Lung microvascular endothelial cell (primary cell): Measurements from ENCODE around the gene GNB1. TPM values are rescaled to one million over a fixed set of nuclear protein-coding genes. Genes with fewer than 3 reads are reported as not detected.

Source experiments
- DNase-seq, 2 donors: peaks; one replicate each; pipeline versions ENCODE4 v3.0.0 to v3.0.0-alpha.2; 2010; ENCODE audit warnings: low read depth in 2 of 2
- total RNA-seq: library from RNA; depleted of rRNA; stranded (reverse); fragments of >200 nt; gene quantifications from 2 replicates; pipeline ENCODE4 v1.2.1, GENCODE V29; 2014

Gene GNB1
- total RNA-seq, 1 donor from 2014 or later, result 93.5 TPM

DNA sequence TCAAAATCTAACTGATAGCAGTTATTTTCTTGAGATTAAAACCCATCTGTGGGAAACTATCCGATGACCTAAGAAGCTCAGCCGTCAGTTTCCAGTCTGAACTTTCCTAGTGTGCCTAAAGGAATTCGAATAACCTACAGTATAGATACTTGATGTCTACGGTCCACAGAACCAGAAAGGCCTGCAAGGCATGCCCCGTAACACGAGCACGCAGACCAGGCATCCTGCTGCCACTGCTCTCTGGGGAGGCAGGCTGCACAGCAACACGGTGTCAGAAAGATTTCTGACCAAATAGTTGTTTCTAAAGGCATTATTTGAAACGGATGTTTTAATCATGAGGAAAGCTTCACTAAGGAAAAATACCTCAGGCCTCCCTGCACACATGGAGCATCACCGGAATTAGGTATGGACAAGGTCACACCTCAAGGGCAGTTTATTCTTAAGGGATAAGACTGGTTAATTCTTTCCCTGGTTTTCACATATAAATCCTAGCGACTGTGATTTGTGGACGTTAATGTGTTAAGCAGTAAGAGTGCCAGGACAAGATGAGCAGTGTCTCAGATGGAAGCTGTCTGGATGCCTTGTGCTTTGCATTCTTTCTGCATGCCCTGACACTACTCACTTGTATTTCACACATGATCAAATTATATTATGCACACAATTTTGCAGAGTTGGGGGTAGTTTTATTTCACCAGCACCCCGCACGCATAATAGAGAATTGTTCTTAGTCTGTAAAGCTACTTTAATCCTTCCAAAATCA lies 63.6 kb downstream of the GNB1 start:
- DNase-seq, result no peak

DNA sequence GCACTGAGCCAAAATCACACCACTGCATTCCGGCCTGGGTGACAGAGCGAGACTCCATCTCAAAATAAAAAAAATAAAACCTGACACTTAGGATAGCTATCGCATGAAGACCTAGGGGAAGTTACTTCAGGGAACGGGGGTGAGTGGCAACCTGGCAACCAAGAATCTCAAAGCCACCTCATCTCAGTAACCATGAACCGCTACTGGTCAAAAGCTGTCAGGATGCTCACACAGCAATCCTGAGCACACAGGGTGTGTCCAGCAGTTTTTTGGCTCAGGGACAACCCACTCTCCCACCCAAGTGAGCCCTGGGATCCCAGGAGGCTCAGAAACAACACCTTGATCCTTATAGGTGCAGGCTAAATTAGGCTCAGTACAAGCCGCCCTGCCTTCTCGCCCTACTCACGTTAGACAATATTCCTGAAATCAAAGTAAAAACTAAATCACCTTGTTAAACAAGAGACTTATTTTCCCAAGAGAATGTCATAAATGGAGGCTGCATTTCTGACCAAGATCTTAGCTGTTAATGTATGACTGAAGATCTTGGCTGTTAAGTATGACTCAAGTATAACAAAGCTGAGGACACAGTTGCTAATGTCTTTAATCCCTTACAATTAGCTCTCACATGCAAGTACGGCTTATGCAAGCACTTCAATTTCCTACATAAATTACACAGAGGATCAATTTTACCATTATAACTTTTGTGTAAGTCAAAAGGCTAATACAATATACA lies 64.4 kb downstream of the GNB1 start:
- no peak for DNase-seq

DNA sequence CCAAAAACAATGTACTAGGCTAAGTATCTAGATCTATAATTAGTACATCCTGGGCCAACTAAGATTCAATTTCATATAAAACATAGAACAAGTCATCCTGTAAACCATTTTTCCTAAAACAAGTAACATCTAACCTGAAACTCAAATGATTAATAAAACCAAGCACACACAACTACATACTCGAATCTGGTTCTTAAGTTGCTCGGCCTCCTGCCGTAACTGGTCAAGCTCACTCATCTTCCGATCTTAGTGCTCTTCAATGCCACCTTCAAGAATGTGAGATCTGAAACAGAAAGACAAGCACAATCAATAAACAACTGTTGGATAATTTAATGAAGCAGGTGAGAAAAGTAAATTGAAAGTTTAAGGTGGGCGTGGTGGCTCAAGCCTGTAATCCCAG lies 65.7 kb downstream of the GNB1 start:
- DNase-seq, result no peak

DNA sequence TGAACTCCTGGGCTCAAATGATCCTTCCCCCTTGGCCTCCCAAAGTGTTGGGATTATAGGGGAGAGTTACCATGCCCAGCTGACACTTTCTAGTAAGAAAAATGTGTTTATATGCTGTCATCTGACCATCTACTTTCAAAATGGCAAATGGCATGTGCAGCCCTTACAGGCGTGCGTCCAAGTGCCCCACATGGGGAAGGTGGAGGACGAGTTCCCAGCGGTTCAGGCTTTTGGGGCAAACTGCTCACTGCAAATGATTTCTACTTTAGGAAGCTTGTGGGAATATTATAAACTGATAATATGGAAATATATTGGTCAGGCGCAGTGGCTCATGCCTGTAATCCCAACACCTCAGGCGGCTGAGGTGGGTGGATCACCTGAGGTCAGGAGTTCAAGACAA lies 71.1 kb downstream of the GNB1 start:
- no peak for DNase-seq

DNA sequence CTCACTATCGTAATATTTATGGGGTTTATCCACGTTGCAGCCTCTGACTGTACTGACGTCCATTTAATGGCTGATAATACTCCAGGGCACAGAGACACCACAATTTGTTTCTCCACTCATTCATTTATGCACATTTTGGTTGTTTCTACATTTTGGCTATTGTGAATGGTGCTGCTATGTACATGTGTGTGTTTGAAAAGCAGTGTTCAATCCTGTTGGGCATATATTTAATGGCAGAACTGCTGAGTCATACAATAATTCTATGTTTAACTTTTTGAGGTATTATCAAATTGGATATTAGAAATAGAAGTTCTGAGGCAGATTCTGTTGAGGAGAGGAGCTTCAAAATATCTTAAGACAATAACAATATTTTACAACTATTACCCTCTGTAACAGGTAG lies 73.7 kb downstream of the GNB1 start:
- no peak for DNase-seq

DNA sequence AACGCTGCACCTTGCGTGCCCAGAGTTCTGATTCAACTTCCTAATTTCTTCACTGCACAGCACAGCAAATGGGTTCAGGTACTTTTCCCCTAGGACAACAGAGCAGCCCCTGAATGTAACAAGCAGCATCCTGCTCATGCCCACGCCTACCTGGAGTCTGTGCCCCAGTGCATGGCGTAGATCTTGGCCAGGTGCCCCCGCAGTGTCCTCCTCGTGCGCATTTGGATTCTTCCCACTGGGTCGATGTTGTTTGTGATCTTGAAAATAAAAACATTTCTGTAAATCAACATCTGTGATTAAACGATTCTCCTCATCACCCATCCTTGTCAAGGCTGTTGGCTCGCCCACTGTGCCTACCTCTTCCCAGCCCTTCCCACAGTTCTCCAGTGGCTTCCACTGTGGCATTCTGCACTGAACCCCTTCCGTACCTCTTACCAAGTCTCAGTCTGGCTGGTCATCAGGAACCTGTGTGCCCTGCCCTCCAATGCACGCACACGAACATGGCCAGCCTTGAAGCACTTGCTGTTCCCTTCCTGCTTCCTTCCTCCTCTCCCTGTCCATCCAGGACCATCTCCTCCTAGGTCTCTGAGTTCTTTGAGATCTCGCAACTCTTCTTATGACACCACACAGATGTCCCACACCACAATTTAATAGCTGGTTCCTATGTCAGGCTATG lies 75.1 kb downstream of the GNB1 start:
- no peak for DNase-seq

DNA sequence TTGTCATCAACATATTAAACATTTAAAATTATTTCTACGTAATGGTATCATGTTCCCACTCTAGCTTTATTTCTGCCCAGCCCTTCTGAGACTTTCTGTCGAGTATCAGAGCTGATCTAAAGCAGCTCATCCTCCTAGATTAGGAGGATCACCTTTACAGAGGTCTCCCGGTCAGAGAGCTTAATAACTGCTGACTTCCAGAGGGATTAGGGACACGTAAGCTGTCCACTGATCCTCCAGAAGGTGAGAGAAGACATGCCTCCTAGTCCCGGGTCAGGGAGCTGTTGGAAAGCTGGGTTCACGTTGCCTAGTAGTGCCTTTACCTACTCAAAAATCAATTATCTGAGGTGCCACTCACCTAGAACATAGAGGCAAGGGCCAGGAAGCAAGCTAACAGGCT lies 81.4 kb downstream of the GNB1 start:
- DNase-seq, result no peak

DNA sequence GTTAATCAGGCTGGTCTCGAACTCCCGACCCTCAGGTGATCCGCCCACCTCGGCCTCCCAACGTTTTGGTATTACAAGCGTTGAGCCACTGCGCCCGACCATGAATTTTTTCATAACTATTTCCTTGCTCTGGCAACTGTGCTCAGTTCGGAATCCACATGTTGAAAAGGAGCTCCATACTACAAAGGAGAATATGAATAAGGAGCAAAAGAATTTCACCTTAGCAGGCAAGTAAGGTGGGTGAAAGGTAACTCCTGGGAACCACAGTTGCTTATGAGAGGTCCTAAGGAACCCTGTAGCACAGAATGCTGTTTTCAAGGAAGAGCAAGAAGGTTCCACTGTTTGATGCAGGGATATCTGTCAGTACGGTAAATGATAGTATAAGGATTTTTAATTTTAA lies 82.7 kb downstream of the GNB1 start:
- DNase-seq, result no peak

DNA sequence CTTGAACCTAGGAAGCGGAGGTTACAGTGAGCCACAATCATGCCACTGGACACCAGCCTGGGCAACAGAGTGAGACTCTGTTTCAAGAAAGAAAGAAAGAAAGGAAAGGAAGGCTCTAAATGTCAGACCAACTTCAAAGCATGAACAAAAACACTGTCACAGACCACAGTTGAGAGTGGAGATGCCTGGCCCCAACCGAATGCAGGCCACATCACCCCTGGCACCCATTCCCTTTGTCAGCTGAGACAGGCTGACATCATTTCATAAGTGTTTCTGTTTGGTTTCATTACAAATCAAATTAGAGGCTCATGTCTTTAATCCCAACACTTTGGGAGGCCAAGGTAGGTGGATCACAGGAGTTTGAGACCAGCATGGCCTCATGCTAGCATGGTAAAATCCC lies 84.0 kb downstream of the GNB1 start:
- no peak for DNase-seq

DNA sequence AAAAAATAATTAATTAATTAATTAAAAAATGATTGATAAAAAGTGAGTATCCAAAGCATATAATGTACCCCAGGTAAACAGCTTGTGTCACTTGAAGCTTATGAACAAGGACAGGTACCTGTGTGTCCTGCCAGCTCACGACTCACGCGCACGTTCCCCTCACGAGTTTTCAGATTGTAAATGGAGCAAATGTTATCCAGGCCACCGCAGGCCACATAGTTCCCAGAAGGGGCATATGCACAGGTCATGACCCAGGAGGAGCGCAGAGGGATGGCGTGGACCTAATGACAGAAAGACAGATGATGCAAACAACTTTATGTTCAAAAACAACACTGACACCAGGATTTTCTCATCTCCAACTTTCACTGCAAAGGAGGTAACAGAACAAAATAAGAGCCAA lies 86.6 kb downstream of the GNB1 start:
- no peak for DNase-seq

DNA sequence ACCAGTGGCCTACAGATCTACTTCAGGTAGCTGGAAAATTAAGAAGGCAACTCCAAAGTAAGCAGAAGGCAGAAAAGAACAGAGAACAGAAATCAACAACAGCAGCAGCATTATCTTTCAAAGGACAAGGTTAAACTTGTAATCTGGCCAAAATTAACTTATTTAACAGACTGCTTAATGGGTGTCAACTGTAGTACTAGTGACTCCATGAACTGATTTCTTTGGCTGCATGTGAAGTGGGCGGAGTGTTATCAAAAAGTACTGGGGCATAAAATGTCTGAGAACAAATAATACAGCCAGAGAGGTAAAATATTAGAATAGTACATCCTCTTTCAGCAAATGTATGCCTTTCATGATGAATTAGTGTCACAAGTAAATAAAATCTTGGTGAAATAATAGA lies 88.0 kb downstream of the GNB1 start:
- no peak for DNase-seq

DNA sequence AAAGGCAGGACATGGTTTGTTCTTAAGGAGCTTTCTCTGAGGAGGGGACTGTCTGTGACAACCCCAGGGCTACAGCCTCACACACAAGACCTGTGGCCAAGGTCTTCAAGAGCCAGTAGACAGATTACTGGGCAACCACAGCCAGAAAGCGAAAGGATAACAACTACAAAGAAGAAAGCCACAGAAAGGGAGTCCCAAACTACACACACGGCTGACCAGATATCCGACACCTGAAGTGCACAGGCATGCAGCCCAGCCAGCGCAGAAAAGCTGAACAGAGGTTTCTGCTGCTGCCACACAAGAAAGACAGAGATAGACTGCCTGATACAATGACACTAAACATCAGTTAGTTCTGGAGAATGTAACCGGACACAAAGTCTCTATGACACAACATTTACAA lies 91.2 kb downstream of the GNB1 start:
- no peak for DNase-seq

DNA sequence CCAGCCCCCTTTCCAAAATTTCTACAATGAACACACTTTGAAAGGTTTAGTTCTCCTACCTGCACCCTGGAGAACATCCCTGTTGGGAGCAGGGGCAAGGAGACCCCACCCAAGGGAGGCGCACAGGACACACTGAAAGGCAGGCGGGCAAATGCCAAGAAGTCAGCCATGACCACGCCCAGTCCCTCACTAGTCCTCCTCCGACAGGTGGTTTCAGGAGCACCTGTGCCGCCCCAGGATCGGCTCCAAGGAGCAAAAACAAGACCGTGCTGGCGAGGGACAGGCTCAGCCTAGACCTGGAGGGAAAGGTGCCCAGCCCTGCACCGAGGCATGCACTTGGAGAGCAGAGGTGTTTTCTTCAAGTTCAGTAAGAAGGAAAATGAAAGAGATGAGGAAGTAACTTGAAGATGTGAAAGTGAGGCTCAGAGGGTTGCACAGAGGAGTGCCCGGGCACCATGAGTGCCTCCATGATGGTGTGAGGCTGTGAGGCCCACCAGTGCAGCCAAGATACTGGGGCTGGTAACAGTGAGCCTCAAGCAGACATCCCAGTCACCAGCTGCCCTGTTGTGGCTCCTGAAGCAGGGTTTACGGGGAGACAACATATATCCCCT lies 93.1 kb downstream of the GNB1 start:
- no peak for DNase-seq

DNA sequence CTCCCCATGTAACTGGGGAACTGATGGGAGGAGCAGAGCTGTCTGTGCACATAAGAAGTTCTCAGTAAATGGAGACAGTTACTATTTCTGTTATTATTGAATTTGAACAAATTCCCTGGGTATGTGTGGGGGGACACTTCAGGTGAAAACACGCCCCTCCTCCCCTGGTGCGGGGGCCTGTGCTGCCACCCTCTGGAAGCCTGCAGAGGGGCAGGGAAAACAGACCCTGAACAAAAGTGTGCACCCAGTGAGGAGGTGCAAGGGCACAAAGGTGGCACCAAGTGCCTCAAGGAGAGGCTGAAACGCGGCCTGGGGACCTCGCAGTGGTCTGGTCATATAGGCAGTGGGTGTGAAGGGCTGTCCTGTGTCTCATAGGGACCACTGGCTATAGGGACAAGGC lies 94.4 kb downstream of the GNB1 start:
- no peak for DNase-seq

DNA sequence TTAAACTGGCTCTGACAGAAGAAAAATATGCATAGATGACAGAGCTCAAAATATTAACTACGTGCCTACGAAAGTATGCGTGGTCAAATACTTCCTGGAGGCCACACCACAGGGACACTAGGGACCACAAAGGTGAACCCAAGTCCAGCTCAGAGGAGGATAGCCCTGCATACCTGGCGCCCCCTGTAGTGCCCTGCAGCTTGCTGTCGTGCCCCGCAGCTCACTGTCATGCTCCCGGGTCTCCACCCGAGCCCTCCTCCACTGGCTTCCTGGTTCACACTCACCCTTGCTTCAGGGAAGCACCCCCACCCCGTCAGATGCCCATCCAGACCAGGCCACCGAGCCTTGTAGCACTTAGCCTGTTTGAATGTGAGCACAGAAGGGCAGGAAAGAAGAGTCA lies 95.9 kb downstream of the GNB1 start:
- no peak for DNase-seq

DNA sequence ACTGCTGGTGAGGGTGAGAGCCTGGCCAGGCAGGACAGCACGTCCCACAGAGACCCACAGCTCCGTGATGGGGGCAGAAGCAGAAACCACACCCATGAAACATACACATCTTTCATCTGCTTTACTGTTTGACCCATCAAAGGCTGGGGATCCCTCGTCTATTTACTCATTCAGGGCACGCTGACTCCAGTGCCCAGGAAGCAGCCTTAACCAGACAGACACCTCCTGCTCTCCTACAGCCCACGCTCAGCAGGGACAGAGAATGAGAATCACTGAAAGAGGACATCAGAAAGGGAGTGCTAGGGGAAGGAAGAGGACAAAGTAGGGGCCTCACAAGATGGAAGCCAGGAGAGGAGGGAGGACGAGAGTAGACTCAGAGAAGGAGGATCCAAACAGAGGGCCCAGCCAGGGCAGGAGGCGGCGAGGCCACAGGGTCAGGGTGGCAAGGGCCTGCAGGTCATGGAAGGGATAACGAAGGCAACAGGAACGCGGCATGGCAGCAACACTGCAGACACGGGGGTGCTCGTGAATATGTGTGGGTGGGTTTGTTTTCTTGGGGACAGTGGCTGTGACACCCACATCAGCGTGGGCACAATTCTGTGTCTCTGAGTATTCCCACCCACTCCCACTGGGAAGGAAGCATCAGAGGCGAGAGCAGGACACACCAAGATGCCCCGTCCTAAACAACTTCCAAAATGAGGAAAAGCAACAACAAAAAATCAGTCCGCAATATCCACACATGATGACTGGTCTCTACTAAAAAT lies 97.2 kb downstream of the GNB1 start:
- no peak for DNase-seq

DNA sequence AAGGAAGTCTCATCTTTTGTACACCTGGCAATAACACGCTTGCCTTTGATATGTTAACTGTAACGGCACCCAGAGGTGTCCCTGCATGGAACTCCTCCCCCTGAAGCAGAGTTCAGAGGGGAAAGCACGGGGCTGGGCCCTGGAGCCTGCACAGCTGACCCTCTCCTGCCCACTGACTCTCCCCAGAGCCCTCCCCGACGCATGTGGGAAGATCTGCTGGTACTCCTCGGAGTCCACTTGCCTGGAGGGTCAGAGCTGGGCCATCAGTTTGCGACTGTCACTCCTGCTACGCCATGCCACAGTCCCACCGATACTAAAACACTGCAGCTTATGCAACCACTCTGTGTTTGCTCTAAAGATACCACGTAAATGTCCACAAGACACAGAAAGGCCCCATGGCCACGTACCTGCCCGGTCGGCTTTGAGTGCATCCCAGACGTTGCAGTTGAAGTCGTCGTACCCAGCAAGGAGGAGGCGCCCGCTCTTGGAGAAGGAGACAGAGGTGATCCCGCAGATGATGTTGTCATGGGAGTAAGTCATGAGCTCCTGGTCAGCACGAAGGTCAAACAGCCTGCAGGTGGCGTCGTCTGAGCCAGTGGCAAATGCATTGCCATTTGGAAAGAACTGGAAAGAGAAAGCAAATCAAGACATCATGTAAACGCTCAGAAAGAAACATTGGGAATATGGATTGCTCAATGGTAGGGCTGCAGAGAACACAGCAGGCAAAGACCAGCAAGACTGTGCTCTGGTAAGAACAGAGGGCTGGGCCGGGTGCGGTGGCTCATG lies 102.0 kb downstream of the GNB1 start:
- peak; percentile 45 to 72 for DNase-seq

DNA sequence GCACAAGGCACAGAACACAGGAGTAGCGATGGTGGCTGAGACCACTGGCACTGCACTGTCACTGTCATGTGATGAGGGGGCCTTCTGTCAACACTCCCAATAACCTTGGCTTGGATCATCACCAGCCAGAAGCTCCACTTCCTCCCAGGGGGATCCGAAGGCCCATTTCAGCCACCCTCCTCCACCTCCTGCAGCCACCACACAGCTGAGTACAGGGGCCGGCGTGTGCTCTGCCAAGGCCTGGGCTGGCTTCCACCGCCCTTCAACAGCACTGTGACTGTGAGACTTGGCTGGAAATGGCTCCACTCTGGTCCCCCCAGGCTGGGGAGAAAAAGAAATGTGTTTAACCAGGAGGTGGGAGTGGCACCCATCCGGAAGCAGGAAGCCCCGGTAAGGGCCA lies 102.8 kb downstream of the GNB1 start:
- DNase-seq, result peak in 1 of 2 donors; percentile 20

DNA sequence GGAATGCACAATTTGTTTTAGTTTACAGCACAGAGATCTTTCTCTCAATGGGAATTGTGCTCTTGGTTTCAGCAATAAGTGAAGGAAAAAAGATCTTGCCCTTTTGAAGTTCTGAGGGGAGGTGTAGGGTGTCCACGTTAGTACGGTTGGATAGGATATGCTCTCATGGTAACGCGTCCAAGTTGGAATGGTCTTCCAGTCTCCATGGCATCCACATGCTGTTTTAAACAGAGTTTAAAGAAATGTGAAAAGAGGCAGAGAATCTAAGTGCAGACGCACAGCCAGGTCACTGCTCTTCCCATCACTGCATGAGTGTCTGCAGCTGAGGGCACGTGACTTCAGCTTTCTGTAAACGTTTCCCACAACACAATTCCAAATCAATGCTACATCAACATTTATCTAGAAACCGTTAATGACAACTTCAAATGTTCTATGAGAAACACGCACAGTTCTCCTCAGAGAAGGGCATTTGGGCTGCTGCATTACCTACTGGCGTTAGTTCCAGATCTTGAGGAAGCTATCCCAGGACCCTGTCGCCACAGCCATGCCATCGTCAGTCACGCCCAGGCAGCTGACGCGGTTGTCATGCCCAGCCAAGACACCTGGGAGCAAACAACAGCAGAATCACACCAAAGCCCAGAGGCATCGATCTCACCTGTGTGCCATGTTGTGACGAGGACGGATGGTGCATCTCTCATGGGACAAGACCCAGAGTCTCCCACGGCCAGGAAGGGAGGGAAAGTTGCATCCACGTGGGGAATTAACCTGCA lies 103.9 kb downstream of the GNB1 start:
- no peak for DNase-seq

DNA sequence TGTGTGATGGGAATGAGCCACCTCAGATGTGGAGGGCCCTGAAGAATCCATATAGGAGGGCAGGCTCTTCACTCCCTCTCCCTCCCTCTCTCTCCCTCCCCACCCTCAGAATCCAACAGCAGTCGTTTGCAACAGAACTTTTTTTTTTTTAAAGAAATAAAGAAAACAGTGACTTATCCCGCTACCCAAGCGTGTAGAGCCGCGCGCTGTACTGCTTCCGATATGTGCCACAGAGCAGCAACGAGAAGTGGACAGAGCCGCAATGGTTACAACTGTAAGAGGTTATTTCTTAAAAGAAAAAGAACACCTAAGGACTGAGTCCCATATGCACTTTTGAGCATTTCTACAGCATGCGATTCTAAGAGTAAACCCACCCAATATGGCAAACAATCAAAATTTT lies 105.2 kb downstream of the GNB1 start:
- no peak for DNase-seq
